NK-92 (cell line): ENCODE data around the gene TMEM69.
"Not testable (repeated sequence)": the region's sequence is repeated elsewhere in the genome, so short reads cannot be mapped to it uniquely, and the experiment has no call there.

Experiments used
- DNase-seq: peaks from one replicate; lab custom pipeline; 2025; ENCODE audit not compliant: unreplicated experiment; lab: John Stamatoyannopoulos, UW

The TMEM69 gene

DNA sequence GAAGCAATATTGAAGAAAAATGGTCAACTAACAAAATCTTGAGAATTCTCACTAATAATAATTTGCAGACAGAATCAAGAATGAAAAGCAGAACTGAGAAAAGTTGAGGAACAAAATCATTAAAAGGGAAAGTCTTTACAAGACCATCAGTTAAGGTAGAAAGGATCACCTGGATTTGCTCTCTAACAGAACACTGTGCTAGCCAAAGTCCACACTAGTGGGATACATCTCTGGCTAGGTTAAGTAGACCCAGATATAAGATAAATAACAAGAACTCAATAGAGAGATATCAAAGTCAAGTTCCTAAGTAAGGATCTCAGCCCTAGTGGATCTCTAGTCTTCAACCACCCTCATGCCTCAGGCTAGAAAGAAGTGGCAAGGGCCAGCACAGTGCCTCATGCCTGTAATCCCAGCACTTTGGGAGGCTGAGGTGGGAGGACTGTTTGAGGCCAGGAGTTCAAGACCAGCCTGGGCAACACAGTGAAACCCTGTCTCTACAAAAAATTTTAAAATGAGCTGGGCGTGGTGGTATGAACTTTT, 42.9 kb downstream of the TMEM69 start:
- DNase-seq: no peak

DNA sequence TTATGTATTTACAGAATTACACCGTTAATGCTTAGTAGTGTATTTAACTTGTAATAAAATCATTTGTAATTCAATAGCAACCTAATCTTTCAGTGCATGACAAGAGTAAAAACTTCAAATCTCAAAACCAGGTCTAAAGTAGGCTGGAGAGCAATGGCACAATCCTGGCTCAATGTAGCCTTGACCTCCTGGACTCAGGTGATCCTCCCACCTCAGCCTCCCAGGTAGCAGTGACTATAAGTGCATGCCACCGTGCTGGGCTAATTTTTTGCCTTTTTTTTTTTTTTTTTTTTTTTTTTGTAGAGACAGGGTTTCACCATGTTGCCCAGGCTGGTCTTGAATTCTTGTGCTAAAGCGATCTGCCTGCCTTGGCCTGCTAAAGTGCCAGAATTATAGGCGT, 51.2 kb downstream of the TMEM69 start:
- DNase-seq: no peak

DNA sequence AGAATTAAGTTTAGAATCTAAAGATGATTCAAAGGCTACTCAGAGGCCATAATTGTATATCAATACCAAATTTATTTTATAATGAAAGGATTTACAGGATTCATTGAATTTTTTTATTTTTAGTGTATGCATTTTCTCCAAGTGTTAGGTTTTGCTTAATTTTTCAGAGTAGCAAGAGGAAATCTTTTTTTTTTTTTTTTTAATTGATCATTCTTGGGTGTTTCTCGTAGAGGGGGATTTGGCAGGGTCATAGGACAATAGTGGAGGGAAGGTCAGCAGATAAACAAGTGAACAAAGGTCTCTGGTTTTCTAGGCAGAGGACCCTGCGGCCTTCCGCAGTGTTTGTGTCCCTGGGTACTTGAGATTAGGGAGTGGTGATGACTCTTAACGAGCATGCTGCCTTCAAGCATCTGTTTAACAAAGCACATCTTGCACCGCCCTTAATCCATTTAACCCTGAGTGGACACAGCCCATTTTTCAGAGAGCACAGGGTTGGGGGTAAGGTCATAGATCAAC, 51.7 kb downstream of the TMEM69 start:
- not testable (repeated sequence) for DNase-seq
